ENCODE data around the gene KHSRP. TPM values are rescaled to one million over a fixed set of nuclear protein-coding genes. Genes with fewer than 3 reads are reported as not detected.

The KHSRP gene
- total and polyA plus RNA-seq, 10 of the 15 experiments (the other 5 are each of a cell fraction or from before 2014, with no cell fraction given) = 4.8 to 440 (median 82.0) TPM

DNA sequence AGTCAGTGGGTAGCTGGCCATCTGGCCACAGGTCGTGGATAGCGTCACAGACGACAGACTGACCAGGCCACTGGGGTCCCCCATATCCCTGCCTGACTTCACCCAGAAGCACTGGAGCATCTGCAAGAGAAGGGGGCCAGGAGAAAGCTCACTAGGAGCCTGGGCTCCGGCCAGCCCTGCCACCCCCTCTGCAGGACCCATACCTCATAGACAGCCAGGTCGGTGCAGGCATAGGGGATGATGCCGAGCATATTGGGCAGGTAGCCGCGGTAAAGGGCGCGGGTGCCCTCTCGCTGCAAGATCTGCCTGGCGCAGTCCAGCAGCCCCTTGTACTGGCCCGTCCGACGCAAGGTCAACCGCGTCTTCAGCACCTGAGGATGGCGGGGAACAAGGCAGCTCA is 2.5 kb upstream of the KHSRP start:
- no peak overlapping the region for H3K4me3 ChIP-seq
- H3K27ac ChIP-seq (ENCODE audit: control insufficient read depth, insufficient read depth) = no peak overlapping the region
- RAD21 ChIA-PET (ENCODE audit: unreplicated experiment) = no interaction called here
- no peak overlapping the region for H3K9ac ChIP-seq (ENCODE audit: control insufficient read depth, insufficient read depth, low read length)
- peaks cover 5% of the 10 kb centered on the region for H3K4me1 ChIP-seq (ENCODE audit: control insufficient read depth, insufficient read depth, low read length)
- POLR2A ChIA-PET = interaction anchor here (1.7 kb wide), 1 partner anchor 9 kb away, joined by 4 read pairs; no protein-coding TSS in a partner anchor
- H3K4me2 ChIP-seq (ENCODE audit: control insufficient read depth, insufficient read depth) = no peak overlapping the region
- CTCF ChIA-PET = interaction anchor here (0.8 kb wide), 1 partner anchor 32 kb away, joined by 3 read pairs; no protein-coding TSS in a partner anchor
- FAIRE-seq (no peak), DNase-seq (ENCODE audit: low read depth, low spot score) (no peak), ATAC-seq (no peak)
- H3K79me2 ChIP-seq (ENCODE audit: control insufficient read depth, insufficient read depth, low read length) = peaks cover 22% of the 10 kb centered on the region
- BruUV-seq (replicated peaks) = no TSS peak
- H3K36me3 ChIP-seq (ENCODE audit: control insufficient read depth in 2 of 2, insufficient read depth in 2 of 2, low read length in 1 of 2) = no peaks in the 10 kb centered on the region; a peak in 1 of 4 replicates
- TF ChIP-seq SUPT20H (IDR thresholded peaks at IDR 0.05; ENCODE audit: borderline replicate concordance, control insufficient read depth, low read depth, low read length) = no peak
- in situ Hi-C loops (cut with MboI) (no loop called here), intact Hi-C loops (cut with micrococcal nuclease; ENCODE audit: unreplicated experiment) (no loop called here)
- H2AFZ ChIP-seq (ENCODE audit: control insufficient read depth, low read depth, low read length) = no peak overlapping the region
- H3K9me3 ChIP-seq (replicated peaks; ENCODE audit: control insufficient read depth, insufficient read depth, low read length) = no peaks in the 10 kb centered on the region; the same call in 2 of the 3 replicates
- SMC1A ChIA-PET (ENCODE audit: uncharacterized antibody, unreplicated experiment) = interaction anchor here (1.0 kb wide), 1 partner anchor 9 kb away, joined by 5 read pairs; no protein-coding TSS in a partner anchor
- H3K27me3 ChIP-seq (replicated peaks in 1 of 2; ENCODE audit: control insufficient read depth in 2 of 2, insufficient read depth in 2 of 2, low read length in 1 of 2) = no peaks in the 10 kb centered on the region
- H4K20me1 ChIP-seq (ENCODE audit: control insufficient read depth, insufficient read depth) = peaks cover 12% of the 10 kb centered on the region
- over 99% methylated on average over 18 of the region's 18 CpGs for WGBS (ENCODE audit: insufficient coverage, insufficient replicate concordance, low lambda C conversion rate, missing lambda C conversion rate)

- ATAC-seq (no peak), FAIRE-seq (peak; percentile 23), DNase-seq (ENCODE audit: low read depth, low spot score) (no peak)
- peaks cover 34% of the 10 kb centered on the region for H3K79me2 ChIP-seq (ENCODE audit: control insufficient read depth, insufficient read depth, low read length)
- no peak overlapping the region for H3K9ac ChIP-seq (ENCODE audit: control insufficient read depth, insufficient read depth, low read length)
- H3K4me2 ChIP-seq (ENCODE audit: control insufficient read depth, insufficient read depth) = peak overlapping the region; percentile 56
- peaks cover 19% of the 10 kb centered on the region for H4K20me1 ChIP-seq (ENCODE audit: control insufficient read depth, insufficient read depth)
- intact Hi-C loops (cut with micrococcal nuclease; ENCODE audit: unreplicated experiment) = loop anchor here (1.0 kb wide), 2 partner anchors 33 to 34 kb away; partner anchors contain the start of gene GTF2F1
- H3K4me3 ChIP-seq = peak overlapping the region; percentile 6; the same call in 1 of the 2 replicates
- RAD21 ChIA-PET (ENCODE audit: unreplicated experiment) = interaction anchor here (1.2 to 1.7 kb wide), 3 partner anchors 54 to 446 kb away, joined by 3 to 9 read pairs (median 5); partner anchors contain the start of gene ALKBH7
- peak overlapping the region; percentile 58 for H3K27ac ChIP-seq (ENCODE audit: control insufficient read depth, insufficient read depth)
- no peaks in the 10 kb centered on the region for H3K27me3 ChIP-seq (replicated peaks in 1 of 2; ENCODE audit: control insufficient read depth in 2 of 2, insufficient read depth in 2 of 2, low read length in 1 of 2)
- SMC1A ChIA-PET (ENCODE audit: uncharacterized antibody, unreplicated experiment) = interaction anchor here (1.0 to 1.6 kb wide), 2 partner anchors 9 to 10 kb away, joined by 5 read pairs; no protein-coding TSS in a partner anchor
- in situ Hi-C loops (cut with MboI) = no loop called here
- CTCF ChIA-PET = interaction anchor here (0.9 to 2.2 kb wide), 5 partner anchors 9 to 311 kb away, joined by 3 to 8 read pairs (median 3); partner anchors contain the start of gene ALKBH7
- H3K36me3 ChIP-seq (ENCODE audit: control insufficient read depth in 2 of 2, insufficient read depth in 2 of 2, low read length in 1 of 2) = peaks cover 0 to 9% of the 10 kb centered on the region in 2 experiments; a peak in 2 of 4 replicates
- 94% methylated on average over 21 of the region's 21 CpGs for WGBS (ENCODE audit: insufficient coverage, insufficient replicate concordance, low lambda C conversion rate, missing lambda C conversion rate)
- POLR2A ChIA-PET = interaction anchor here (0.6 to 1.8 kb wide), 5 partner anchors 10 to 447 kb away, joined by 3 to 13 read pairs (median 4); partner anchors contain the start of gene ALKBH7
- peak overlapping the region; percentile 72 for H2AFZ ChIP-seq (ENCODE audit: control insufficient read depth, low read depth, low read length)
- peaks cover 5% of the 10 kb centered on the region for H3K4me1 ChIP-seq (ENCODE audit: control insufficient read depth, insufficient read depth, low read length)
- TSS peak; percentile 82 for BruUV-seq (replicated peaks)
- H3K9me3 ChIP-seq (replicated peaks; ENCODE audit: control insufficient read depth, insufficient read depth, low read length) = no peaks in the 10 kb centered on the region; the same call in 2 of the 3 replicates
- TF ChIP-seq LARP7 (IDR thresholded peaks at IDR 0.05) (peak; percentile 68; the same call in 1 of the 2 replicates), TAF1 (IDR thresholded peaks at IDR 0.05; ENCODE audit: borderline replicate concordance, low read depth, low read length) (0 out of 2 replicates have a peak, but pooled peaks have one; percentile 7), HDAC2 (IDR thresholded peaks at IDR 0.05) (0 out of 2 replicates have a peak, but pooled peaks have one; percentile 9), PAX5 (IDR thresholded peaks at IDR 0.05; ENCODE audit: borderline replicate concordance, low read depth, low read length) (no peak), POLR2AphosphoS5 (IDR thresholded peaks at IDR 0.05; ENCODE audit: low read length) (0 out of 2 replicates have a peak, but pooled peaks have one; percentile 18)
- TF ChIP-seq, protein P1, sequence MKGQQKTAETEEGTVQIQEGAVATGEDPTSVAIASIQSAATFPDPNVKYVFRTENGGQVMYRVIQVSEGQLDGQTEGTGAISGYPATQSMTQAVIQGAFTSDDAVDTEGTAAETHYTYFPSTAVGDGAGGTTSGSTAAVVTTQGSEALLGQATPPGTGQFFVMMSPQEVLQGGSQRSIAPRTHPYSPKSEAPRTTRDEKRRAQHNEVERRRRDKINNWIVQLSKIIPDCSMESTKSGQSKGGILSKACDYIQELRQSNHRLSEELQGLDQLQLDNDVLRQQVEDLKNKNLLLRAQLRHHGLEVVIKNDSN (IDR thresholded peaks at IDR 0.05; ENCODE audit: borderline replicate concordance, extremely low read length, insufficient read depth, low read depth, low read length) = no peak
- TF ChIP-seq, protein P2, sequence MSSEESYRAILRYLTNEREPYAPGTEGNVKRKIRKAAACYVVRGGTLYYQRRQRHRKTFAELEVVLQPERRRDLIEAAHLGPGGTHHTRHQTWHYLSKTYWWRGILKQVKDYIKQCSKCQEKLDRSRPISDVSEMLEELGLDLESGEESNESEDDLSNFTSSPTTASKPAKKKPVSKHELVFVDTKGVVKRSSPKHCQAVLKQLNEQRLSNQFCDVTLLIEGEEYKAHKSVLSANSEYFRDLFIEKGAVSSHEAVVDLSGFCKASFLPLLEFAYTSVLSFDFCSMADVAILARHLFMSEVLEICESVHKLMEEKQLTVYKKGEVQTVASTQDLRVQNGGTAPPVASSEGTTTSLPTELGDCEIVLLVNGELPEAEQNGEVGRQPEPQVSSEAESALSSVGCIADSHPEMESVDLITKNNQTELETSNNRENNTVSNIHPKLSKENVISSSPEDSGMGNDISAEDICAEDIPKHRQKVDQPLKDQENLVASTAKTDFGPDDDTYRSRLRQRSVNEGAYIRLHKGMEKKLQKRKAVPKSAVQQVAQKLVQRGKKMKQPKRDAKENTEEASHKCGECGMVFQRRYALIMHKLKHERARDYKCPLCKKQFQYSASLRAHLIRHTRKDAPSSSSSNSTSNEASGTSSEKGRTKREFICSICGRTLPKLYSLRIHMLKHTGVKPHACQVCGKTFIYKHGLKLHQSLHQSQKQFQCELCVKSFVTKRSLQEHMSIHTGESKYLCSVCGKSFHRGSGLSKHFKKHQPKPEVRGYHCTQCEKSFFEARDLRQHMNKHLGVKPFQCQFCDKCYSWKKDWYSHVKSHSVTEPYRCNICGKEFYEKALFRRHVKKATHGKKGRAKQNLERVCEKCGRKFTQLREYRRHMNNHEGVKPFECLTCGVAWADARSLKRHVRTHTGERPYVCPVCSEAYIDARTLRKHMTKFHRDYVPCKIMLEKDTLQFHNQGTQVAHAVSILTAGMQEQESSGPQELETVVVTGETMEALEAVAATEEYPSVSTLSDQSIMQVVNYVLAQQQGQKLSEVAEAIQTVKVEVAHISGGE (CRISPR knock-in tag; IDR thresholded peaks at IDR 0.05) = no peak
Measured at GRCh38 chr19:6425732-6426620, 1.4 kb upstream of the KHSRP start.

All from GM12878 (cell line).